GM18951 (cell line): ENCODE measurements around the gene CHST4.
A peak's percentile ranks its signal among the peaks of the same experiment; 100 is the strongest.

ENCODE experiments used
- POLR2A ChIP-seq: IDR thresholded peaks from 4 replicates; pipeline ENCODE4 v1.6.1; 2011; ENCODE audit warnings: mild to moderate bottlenecking; ENCODE audit not compliant: insufficient read length, insufficient read depth; ENCODE audit errors: extremely low read depth
- in situ Hi-C: fragments of 300-500 bp; cut with MboI; formaldehyde crosslinking; loops from one replicate; pipeline ENCODE4 v1.12.0; 2022; ENCODE audit warnings: low sequenced_read_pairs, mixed read lengths, inconsistent platforms; ENCODE audit not compliant: unreplicated experiment

The CHST4 gene

GRCh38 chr16:71526111-71526631, at the start of gene CHST4:
CHST4 (plus strand) TSS chr16:71526426; CDS start chr16:71536678, 10,252 bp downstream.
- in situ Hi-C loops: no loop called here
- TF ChIP-seq POLR2A: no peak

GRCh38 chr16:71476457-71477124, 49.6 kb upstream of the CHST4 start:
- in situ Hi-C loops: no loop called here
- TF ChIP-seq POLR2A: no peak

- in situ Hi-C loops: no loop called here
- no peak for TF ChIP-seq POLR2A
These were observed 46.8 kb upstream of the CHST4 start for GRCh38 chr16:71479420-71479819.

- TF ChIP-seq POLR2A: no peak
- in situ Hi-C loops: no loop called here
These were observed 45.3 kb upstream of the CHST4 start for GRCh38 chr16:71480956-71481355.

- in situ Hi-C loops: no loop called here
- TF ChIP-seq POLR2A: no peak
These were observed 43.7 kb upstream of the CHST4 start for GRCh38 chr16:71482569-71482968.

GRCh38 chr16:71484006-71484893, 42.0 kb upstream of the CHST4 start:
- in situ Hi-C loops: no loop called here
- TF ChIP-seq POLR2A: peak; percentile 71

- TF ChIP-seq POLR2A: no peak
- in situ Hi-C loops: no loop called here
These were observed 37.1 kb upstream of the CHST4 start, which contains the start of gene ZNF19 for GRCh38 chr16:71489122-71489521. ZNF19 (minus strand) TSS chr16:71489324; CDS start chr16:71482114, 7,210 bp downstream.

GRCh38 chr16:71490361-71490760, 35.9 kb upstream of the CHST4 start:
- in situ Hi-C loops: no loop called here
- no peak for TF ChIP-seq POLR2A

- in situ Hi-C loops: no loop called here
- TF ChIP-seq POLR2A: no peak
These were observed 35.2 kb upstream of the CHST4 start for GRCh38 chr16:71491054-71491453.

GRCh38 chr16:71492786-71493185, 33.4 kb upstream of the CHST4 start:
- TF ChIP-seq POLR2A: no peak
- in situ Hi-C loops: no loop called here

- no peak for TF ChIP-seq POLR2A
- in situ Hi-C loops: no loop called here
These were observed 33.0 kb upstream of the CHST4 start for GRCh38 chr16:71493213-71493612.

- TF ChIP-seq POLR2A: no peak
- in situ Hi-C loops: loop anchor here (5.0 kb wide), 1 partner anchor 81 kb away; no protein-coding TSS in a partner anchor
These were observed 28.2 kb upstream of the CHST4 start for GRCh38 chr16:71498031-71498430.

- in situ Hi-C loops: loop anchor here (5.0 kb wide), 1 partner anchor 83 kb away; no protein-coding TSS in a partner anchor
These were observed 26.4 kb upstream of the CHST4 start for GRCh38 chr16:71499775-71500364.

More at GRCh38 chr16:71499775-71500364, 26.4 kb upstream of the CHST4 start:
- no peak for TF ChIP-seq POLR2A
